OCI-LY3 (cell line): ENCODE data around the gene PDCD2.

Experiments
- EZH2phosphoT487 ChIP-seq: fragments of 200-600 bp; shearing (Covaris generic); IDR thresholded peaks from 2 replicates; pipeline ENCODE4 v1.6.1; 2018; ENCODE audit warnings: antibody characterized with exemption, mixed run types, low read depth
- TF ChIP-seq, protein P1 (sequence below): fragments of 200-600, 300-600 bp; sonication (generic); IDR thresholded peaks from 2 replicates; pipeline ENCODE4 v1.5.1; 2014; ENCODE audit warnings: antibody characterized with exemption, low read length, low read depth

DNA sequence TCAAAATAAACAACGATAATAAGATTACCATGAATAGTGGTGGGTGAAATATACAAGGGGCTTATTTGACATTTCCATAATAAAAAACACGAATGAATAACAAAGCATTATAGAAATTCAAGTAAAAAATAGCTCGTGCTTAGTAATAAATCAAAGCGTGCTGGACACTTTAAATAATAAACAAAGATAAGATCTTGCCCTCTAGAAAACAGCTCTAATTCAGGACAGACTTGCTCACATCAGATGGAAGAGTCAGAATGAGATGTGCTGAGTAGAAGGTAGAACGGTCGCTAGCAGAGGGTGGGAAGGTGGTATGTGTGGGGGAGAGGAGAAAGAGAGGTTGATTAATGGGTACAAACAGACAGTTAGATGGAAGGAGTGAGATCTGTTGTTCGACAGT, 58.6 kb downstream of the PDCD2 start:
- TF ChIP-seq, protein P1, sequence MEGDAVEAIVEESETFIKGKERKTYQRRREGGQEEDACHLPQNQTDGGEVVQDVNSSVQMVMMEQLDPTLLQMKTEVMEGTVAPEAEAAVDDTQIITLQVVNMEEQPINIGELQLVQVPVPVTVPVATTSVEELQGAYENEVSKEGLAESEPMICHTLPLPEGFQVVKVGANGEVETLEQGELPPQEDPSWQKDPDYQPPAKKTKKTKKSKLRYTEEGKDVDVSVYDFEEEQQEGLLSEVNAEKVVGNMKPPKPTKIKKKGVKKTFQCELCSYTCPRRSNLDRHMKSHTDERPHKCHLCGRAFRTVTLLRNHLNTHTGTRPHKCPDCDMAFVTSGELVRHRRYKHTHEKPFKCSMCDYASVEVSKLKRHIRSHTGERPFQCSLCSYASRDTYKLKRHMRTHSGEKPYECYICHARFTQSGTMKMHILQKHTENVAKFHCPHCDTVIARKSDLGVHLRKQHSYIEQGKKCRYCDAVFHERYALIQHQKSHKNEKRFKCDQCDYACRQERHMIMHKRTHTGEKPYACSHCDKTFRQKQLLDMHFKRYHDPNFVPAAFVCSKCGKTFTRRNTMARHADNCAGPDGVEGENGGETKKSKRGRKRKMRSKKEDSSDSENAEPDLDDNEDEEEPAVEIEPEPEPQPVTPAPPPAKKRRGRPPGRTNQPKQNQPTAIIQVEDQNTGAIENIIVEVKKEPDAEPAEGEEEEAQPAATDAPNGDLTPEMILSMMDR = no peak
- no peak for TF ChIP-seq EZH2phosphoT487
